HG03571 (cell line): ENCODE data around the gene CACNA2D1.
"Not testable (repeated sequence)": the region's sequence is repeated elsewhere in the genome, so short reads cannot be mapped to it uniquely, and the experiment has no call there.

Experiments
- ATAC-seq: cut with Tn5 transposase; IDR thresholded peaks from one replicate; pipeline ENCODE4 v1.9.1; 2021; ENCODE audit not compliant: unreplicated experiment

The CACNA2D1 gene

DNA sequence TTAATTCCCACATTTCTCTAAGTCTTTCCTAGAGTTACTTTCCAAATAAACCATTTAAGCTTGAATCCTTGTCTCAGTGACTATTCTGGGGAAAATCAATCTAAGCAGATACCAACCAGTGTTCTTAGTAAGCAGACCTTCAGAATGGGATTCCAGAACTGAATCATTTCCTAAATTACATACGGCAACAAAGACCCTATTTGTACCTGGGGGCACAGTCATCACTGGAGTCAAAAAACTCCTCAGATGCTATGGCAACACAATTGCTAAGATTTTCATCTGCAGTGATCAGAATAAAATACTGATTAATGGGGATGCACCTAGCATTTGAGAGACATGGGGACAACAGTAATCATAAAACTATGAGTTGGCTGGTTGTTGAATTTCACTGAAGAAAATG is 389.0 kb downstream of the CACNA2D1 start:
- no peak for ATAC-seq

DNA sequence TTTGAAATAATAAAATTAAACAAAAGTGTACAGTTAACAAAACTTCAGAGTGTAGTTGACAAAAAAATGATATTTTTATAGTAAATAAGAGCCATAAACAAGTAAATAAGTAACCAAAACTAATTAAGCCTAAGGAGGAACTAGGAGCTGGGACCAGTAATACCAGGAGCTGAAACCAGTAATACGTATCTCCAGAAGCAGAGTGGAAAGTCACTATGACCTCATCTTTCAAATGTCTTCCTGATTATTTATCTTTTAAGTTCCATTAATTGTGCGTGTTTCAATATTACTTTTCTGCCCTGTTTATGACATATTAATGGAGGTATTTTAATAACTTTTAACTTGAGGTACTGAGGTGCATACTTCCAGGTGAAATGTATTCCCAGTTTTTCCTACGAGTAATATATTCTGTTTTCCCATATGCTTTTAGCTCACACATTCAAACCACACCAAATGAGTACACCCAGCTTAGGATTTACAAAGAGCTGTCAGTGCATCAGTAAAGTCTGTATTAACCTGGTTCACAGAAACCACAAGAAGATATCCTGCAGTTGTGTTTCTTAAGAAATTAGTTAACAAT is 390.0 kb downstream of the CACNA2D1 start:
- ATAC-seq = no peak

- no peak for ATAC-seq
Observed at GRCh38 chr7:82051601-82052000, 392.0 kb downstream of the CACNA2D1 start.

GRCh38 chr7:82050792-82051191 is 392.8 kb downstream of the CACNA2D1 start:
- ATAC-seq = no peak

GRCh38 chr7:82049891-82050533 is 393.6 kb downstream of the CACNA2D1 start:
- no peak for ATAC-seq

GRCh38 chr7:82049442-82049841 is 394.1 kb downstream of the CACNA2D1 start:
- ATAC-seq = peak; percentile 81

DNA sequence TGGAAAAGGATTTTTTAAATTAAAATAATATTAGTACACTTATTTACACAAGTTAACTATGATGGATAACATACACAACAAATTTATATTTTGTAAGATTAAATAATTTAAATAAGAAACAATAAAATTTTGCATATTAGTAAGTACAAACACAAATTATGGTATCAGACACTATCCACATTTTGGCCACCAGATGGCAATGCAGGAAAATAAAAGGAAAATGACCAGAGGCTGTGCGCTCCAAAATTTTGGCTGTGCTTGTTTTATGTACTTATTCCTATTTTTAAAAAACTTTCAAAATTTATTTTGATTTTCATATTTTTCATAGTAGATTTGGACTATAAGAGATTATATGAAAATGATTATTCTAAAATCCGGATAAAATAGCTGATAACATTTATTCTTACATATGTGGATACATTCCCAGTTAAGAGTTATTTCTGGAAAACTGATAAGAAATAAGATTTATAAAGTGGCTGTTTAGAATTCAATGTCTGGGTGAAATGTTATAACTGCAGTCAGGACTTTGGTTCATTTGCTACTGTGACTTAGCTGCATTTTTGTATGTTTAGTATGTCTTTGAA is 399.0 kb downstream of the CACNA2D1 start:
- no peak for ATAC-seq

GRCh38 chr7:82039621-82040020 is 404.0 kb downstream of the CACNA2D1 start:
- no peak for ATAC-seq

- no peak for ATAC-seq
Observed at GRCh38 chr7:82036146-82036886, 407.3 kb downstream of the CACNA2D1 start.

DNA sequence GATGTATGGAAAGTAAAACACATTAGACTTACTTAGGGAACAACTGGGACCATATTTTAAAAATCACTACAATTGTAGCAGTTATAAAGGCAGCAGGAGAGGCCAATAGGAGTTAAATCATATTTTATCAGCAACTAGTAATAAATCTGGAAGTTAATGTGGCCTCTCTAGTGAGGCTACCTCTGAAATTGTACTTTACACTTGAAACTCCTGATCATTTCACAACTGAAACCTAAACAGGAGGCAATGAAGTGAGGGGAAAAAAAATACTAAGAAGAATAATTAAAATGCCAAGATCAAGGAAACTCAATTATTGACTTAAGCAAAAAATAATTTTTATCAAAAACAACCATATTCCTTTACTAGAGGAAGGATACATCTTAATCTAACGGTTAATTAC is 408.1 kb downstream of the CACNA2D1 start:
- ATAC-seq = no peak

DNA sequence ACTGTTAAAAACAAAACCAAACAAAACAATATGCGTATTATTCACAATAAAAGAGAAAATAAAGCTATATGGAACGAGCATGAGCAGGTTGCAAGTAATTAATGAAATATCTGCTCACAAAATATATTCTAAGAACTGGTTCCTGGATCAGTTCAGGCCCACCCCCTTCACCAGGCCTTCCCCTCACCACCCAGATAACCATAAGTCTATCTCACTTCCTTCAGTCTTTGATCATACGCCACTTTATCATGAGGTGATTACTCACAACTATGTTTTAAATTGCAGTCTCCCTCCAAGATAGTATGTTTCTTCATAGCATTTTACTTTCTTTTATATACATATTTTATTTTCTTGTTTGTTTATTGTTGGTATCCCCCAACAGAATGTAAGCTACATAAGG is 410.7 kb downstream of the CACNA2D1 start:
- no peak for ATAC-seq

DNA sequence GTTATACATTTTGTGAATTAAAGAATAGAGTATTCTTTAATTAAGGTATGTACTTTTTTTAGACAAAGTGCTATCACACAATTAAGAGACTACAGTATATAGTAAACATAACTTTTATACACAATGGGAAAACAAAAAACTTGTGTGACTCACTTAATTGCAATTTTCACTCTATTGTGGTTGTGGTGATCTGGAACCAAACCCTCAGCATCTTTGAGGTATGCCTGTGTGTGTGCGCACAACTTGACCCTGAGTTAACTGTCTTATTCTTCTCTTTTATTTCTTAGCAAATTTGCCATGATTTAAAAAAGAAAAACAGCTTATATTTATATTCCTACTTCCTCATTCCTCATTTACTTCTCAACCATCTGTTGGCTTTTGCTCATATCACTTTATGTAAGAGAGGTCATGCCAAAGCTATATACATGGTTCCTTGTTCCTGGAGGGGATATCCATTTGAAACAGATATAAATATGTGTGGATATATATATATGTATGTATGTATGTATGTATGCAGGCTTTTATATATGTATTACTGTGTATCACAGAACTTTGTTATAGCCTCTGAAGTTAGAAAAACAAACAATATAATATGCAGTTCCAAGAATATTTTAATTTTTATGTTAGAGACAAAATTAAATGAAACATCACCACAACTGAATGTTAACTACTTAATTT is 414.2 kb downstream of the CACNA2D1 start:
- ATAC-seq = no peak

DNA sequence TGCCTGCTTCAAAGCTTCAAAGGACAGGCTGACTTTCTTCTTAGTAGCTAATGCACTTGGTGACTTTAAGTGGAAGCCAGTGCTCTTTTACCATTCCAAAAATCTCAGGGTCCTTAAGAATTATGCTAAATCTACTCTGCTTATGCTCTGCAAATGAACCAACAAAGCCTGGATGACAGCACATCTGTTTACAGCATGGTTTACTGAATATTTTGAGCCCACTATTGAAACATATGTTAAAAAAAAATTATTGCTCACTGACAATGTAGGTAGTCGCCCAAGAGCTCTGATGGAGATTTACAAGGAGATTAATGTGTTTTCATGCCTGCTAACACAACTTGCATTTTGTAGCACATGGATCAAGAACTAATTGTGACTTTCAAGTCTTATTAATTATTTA is 415.5 kb downstream of the CACNA2D1 start:
- ATAC-seq = no peak

GRCh38 chr7:82021713-82022112 is 421.9 kb downstream of the CACNA2D1 start:
- ATAC-seq = no peak

DNA sequence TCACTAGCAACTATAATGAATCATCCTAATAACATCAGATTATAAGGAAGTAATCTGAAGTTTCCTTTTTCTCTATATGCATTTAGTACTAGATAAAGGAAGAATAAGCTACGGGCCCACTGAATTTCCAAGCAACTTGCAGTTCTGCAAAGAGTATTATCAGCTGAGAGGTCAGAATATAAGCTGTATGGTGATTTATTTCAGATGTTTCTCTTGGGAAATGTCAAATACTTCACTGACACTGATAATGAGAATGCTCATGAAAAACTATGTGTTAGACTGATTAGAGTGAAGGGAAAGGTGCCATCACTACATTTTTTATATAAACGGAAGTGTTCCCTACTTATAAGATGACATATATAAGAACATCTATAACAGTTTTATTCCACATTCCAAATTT is 422.5 kb downstream of the CACNA2D1 start:
- no peak for ATAC-seq

GRCh38 chr7:82019551-82020475 is 423.8 kb downstream of the CACNA2D1 start:
- no peak for ATAC-seq

GRCh38 chr7:82018226-82018625 is 425.4 kb downstream of the CACNA2D1 start:
- no peak for ATAC-seq

DNA sequence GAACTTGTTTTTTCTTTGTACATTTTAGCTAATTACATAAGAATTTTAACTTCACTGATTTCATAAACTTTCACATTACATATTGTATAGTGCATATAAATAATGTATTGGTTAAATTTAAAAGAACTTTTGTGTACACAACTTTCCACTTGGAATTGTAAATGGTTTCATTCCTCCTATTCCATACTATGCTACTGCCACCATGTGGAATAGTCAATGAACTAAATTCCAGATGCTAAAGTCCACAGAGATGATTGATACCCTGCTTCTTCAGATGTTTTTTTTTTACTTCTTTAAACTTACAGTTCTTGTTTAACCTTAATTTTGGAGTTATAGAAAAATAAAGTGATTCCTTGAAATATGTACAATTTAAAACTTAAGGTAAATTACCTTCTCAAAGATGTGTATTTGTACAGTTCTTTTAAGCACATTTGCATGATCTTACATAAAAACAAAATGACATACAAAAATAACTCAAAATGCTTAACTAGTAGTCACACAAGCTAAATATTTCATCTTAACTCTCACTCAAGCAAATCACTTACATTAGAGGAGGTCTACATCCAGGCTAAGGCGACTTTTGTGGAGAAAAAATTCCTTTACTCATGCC is 426.1 kb downstream of the CACNA2D1 start:
- no peak for ATAC-seq

DNA sequence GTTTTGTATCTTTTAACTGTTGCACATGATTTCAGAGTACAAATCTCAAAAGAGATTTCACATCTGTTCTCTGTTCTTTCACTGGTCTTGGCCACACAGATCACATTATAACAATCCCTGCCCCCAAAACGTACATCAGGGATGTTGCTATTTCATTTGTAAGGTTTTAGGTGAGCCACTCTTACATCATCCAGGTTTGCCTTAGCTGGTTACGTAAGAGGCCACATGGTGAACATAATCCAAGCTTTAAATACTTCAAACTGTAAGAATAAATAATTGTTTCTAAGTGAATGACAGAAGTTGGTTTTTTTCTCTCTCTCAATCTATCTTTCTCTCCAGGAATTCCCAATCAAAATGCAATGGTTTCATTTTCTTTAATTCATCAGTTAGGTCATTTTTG is 427.8 kb downstream of the CACNA2D1 start:
- ATAC-seq = no peak

GRCh38 chr7:82014574-82014973 is 429.0 kb downstream of the CACNA2D1 start:
- not testable (repeated sequence) for ATAC-seq
